Measurements from ENCODE around the gene TMEM190. TPM values are rescaled to one million over a fixed set of nuclear protein-coding genes. Genes with fewer than 3 reads are reported as not detected.

Gene TMEM190
- total and polyA plus RNA-seq, 11 donors: not detected

GRCh38 chr19:55345101-55345817 lies 31.4 kb upstream of the TMEM190 start:
- Histone ChIP-seq H3K9me3 (no peaks in the 10 kb centered on the region), H3K27ac (no peak overlapping the region), H3K27me3 (peaks cover 0 to 7% (median 0%) of the 10 kb centered on the region in 9 donors), H3K36me3 (peaks cover 0 to 33% (median 15%) of the 10 kb centered on the region in 9 donors), H3K4me3 (no peak overlapping the region), H3K4me1 (peaks cover 0 to 23% (median 12%) of the 10 kb centered on the region in 12 donors)
- intact Hi-C loops (cut with DNase I): loop anchor here in 1 of 10 donors (2.0 kb wide), 1 partner anchor 36 kb away; no protein-coding TSS in a partner anchor
- TF ChIP-seq POLR2A (IDR thresholded peaks at IDR 0.05) (no peak), CTCF (IDR thresholded peaks at IDR 0.05) (no peak)
- DNase-seq (no peak), ATAC-seq (no peak)
- 81 to 91% (median 90%) methylated on average over 18 to 22 of the region's 22 CpGs for WGBS, 4 donors

- intact Hi-C loops (cut with DNase I): loop anchor here in 1 of 10 donors (2.0 kb wide), 1 partner anchor 35 kb away; no protein-coding TSS in a partner anchor
- Histone ChIP-seq H3K4me1 (peaks cover 0 to 15% (median 5%) of the 10 kb centered on the region in 12 donors), H3K9me3 (no peaks in the 10 kb centered on the region), H3K27ac (no peak overlapping the region), H3K4me3 (no peak overlapping the region), H3K27me3 (peaks cover 0 to 15% (median 0%) of the 10 kb centered on the region in 9 donors), H3K36me3 (peaks cover 0 to 33% (median 15%) of the 10 kb centered on the region in 9 donors)
- TF ChIP-seq CTCF (IDR thresholded peaks at IDR 0.05) (no peak), POLR2A (IDR thresholded peaks at IDR 0.05) (no peak)
- WGBS, 4 donors: 85 to 87% (median 86%) methylated on average over 35 to 43 of the region's 43 CpGs
- DNase-seq: peak; percentile 32 to 75 (median 52)
- peak in 3 of 4 donors; percentile 26 to 38 (median 27) for ATAC-seq
Measured at GRCh38 chr19:55345818-55346724, 30.6 kb upstream of the TMEM190 start.

- Histone ChIP-seq H3K36me3 (peaks cover 0 to 31% (median 15%) of the 10 kb centered on the region in 9 donors), H3K4me1 (peaks cover 0 to 8% (median 0%) of the 10 kb centered on the region in 12 donors), H3K9me3 (no peaks in the 10 kb centered on the region), H3K4me3 (no peak overlapping the region), H3K27ac (no peak overlapping the region), H3K27me3 (peaks cover 0 to 23% (median 8%) of the 10 kb centered on the region in 9 donors)
- WGBS, 4 donors: 89 to 96% (median 89%) methylated on average over 20 to 41 of the region's 41 CpGs
- TF ChIP-seq CTCF (IDR thresholded peaks at IDR 0.05) (no peak), POLR2A (IDR thresholded peaks at IDR 0.05) (no peak)
- intact Hi-C loops (cut with DNase I): no loop called here
- DNase-seq (no peak), ATAC-seq (no peak)
Measured at GRCh38 chr19:55346725-55347441, 29.7 kb upstream of the TMEM190 start.

Measured in heart left ventricle (tissue), 16 donors.